HG03060 (cell line): ENCODE data around the gene COLEC11.

Source experiments
- ATAC-seq: cut with Tn5 transposase; IDR thresholded peaks from one replicate; pipeline ENCODE4 v1.9.1; 2021; ENCODE audit warnings: low read depth, moderate number of reproducible peaks; ENCODE audit not compliant: unreplicated experiment

The COLEC11 gene

DNA sequence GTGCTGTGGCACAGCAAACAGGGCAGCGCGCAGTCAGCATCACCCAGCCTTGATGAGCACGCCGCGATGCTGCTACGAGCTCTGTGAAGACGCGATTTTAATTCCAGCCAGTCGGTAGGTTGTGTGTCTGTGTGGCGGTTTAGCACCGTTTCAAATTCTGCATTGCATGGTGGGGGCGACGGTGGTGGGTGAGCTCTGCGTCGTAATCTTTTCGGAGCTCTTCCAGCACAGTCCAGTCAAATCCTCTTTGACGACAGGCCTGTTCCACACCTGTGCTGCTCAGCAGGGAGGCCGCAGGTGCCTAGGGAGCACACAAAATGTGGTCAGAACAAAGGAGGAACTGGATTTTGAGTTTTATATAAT, 71.7 kb downstream of the COLEC11 start:
- ATAC-seq = no peak

DNA sequence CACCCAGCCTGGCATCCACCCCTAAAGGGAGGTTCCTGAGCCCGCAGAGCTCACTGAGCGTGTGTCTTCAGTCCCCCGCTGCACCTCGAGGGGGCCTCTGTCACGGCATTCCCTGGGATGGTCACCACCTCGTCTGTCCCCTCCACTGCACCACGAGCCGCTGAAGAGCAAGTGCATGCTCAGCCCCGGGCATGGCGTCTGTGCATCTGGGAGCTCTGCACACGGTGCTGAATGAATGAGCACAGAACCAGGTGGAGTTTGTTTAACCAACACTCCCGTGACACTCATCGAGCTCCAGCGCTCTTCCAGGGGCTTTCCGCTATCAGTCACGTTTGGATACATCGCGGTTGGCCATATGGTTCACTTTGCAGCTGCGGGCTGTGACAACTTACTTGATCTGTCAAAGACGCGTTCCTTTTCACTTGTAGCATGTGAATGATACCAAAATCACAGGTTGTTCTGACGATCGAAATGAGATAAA, 72.3 kb downstream of the COLEC11 start:
- ATAC-seq = no peak

DNA sequence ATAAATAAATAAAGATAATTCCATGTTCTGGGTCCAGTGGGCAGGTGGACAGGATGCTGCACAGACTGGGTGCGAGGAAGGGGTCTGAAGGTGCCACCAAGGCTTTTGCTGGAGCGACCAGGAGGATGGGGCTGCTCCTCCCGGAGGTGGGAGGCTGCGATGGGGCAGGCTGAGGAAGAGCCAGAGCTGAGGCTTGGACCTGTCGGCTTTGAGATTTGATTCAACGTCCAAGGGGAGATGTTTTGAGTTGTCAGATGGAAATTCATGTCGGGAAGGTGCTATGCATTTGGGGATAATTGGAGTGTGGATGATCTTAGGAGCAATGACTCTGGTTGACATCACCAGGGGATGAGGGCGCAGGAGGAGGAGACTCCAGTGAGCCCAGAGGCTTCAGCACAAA, 74.7 kb downstream of the COLEC11 start:
- no peak for ATAC-seq

DNA sequence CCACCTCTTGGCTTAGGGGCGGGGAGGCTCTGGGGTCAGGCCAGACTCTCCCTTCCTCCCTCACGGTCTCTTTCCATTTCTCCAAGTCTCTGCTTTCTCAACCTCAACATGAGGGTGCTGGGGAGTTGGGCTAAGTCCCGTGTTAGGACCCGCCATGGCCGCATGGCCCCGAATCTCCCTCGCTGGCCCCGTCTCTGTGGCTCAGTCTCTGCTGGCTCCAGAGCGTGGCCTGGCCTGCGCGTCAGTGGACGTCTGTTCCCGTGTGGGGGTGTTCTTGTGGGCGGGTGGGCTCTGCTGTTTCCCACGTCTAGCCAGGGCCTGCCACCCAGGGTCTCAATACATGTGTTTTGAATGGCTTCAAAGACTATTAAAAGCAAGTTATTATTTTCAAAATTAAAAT, 75.5 kb downstream of the COLEC11 start:
- ATAC-seq = no peak

DNA sequence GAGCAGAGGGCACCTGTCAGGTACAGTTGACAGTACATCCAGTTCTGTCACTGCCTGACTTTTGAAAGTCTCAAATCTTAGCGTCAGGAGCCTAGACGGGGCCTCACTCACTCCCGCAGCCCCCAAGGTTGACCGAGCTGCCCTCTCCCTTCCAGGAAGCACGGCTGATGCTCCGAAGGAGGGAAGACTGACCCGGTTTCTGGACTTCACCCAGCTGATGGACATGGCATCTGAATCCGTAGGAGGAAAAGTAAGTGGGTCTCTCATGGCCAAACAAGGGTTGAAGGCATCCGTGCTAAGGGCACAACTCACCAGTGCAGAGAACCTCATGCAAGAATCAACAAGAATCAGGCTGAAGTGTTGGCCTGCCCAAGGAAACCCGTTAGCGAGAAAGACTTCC, 76.0 kb downstream of the COLEC11 start:
- ATAC-seq = no peak

DNA sequence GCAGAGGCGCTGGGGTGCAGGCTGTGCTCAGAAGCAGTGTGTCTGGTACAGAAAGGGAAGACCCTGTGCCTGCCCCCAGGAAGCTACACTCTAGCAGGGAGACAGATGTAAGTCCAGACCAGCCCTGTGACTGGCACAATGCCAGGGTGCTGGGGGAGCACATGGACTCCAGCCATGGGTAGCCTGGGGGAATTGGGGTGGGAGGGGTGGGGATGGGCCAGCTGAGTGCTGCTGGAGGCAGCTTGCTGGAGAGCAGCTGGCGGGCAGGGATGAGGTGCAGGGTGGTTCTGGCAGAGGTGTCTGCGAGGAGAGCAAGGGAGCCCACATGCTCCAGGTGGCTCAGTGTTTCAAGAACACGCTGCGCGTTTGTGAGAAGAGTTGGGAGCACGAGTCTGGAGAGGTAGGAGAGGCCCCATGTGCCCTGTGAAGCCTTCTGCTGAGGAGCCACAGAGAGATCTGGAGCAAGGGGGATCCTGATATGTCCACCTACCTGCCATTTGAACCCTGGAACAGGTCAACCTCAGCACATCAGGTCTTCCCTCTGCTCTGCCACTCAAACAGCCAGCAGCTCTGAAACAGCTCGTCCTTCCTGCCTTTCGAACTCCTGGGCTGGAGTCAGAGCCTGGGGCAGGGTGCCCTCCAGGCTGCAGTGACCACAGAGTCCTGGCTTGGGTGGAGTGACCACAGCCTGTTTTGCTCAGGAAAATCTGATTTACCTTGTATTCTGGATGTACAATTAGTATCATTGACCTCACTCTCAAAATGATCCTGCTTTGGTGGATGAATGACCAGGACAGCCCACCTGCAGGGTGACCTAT, 78.2 kb downstream of the COLEC11 start:
- no peak for ATAC-seq

DNA sequence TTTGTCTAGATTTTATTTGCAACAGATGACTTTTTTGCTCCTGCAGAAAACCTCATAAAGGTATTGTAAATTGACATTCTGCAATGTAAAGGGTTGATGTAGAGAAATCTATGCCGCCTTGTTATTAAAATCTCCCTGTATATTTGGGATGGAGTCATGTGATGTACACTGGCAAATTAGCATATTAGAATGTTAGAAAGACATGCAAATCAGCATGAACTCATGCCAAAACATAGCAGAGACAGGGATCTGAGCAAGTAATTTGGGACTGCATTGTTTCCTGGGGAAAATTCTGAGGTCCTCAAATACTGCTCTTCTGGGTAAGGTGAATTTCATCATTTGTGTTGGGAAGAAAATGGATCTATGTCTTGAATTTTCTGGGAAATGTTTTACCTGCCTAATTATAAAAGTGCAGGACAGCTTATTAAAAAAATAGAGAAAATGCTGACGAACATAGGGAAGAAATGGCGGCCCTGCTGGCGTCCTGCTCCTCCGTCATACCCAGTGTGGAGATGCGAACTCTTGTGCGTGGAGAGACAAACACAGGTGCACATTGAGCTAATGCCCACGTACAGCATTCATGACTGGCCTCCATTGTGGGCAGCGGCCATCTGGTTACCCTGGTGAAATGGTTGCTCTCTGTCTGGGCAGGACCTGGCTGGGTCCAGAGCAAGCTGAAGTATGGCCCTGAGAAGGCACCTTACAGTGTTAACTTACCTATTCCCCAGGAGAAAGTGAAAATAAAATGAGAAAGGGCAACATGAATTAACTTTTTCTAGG, 79.3 kb downstream of the COLEC11 start:
- ATAC-seq = no peak

DNA sequence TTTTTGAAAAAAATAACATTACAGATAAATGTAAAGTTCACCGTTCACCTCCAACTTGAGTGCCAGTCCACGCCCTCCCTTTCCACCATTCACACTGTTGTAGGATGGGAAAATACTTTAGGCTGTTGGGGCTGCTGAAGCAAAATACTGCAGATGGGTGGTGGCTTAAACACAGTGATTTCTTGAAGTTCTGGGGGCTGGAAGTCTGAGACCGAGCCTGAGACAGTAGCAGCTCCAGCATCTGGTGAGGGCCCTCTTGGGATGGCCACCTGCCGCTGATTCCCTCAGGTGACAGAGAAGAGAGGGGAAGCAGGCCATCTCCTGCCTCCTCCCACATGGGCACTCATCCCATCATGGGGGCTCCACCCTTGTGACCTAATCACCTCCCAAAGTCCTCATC, 80.8 kb downstream of the COLEC11 start:
- ATAC-seq = no peak

DNA sequence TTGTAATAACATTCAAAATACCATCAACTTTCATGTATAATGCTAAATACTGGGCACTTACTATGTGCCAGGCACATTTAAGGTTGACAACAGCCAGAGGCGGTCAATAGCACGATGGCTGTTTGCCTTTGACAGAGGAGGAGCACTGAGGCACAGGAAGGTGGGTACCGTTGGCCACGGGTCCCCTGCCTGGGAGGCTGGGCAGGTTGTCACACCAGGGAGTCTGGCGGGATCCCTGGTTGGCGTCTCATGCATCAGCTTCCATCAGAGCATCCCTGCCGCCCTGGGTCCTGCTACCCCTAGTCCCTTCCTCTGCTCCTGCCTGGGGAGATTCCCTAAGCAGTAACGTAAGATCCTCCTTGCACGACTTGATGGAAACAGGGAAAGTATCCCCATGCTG, 82.5 kb downstream of the COLEC11 start:
- ATAC-seq = no peak

DNA sequence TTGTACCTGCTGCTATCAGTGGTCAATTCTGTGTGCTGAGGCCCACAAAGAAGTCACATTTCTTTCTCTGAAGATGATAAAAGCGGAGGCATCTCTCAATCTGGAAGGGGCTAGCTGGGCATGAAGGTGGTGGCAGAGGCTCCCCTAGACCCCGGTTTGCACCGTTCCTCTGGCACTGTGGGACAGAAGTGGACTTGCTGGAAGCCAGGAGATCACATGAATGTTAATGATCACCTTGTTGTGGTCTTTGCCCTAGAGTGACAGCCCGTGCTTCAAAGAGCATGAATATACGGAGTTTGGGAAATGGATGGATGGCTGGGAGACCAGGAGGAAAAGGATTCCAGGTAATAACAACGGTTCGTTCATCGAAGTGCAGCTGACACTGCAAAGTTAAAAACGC, 83.3 kb downstream of the COLEC11 start:
- ATAC-seq = no peak

DNA sequence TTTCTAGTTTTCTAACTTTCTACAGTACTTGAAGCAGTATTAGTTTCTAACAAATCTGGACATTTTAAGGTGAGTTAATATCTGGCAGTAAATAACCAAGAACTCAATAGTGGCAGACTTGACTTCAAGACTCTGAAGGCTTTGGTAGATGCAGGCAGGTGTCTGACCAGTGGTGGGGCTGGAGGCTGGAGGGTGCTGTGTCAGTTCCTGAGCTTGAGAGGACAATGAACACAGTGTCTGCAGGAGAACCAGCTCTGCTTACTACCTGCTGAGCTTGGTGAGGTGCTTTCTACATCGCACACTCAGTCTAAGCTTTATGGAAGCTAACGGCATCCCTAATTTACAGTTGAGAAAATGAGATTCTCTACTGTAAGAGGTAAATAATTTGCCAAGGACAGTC, 84.3 kb downstream of the COLEC11 start:
- no peak for ATAC-seq

DNA sequence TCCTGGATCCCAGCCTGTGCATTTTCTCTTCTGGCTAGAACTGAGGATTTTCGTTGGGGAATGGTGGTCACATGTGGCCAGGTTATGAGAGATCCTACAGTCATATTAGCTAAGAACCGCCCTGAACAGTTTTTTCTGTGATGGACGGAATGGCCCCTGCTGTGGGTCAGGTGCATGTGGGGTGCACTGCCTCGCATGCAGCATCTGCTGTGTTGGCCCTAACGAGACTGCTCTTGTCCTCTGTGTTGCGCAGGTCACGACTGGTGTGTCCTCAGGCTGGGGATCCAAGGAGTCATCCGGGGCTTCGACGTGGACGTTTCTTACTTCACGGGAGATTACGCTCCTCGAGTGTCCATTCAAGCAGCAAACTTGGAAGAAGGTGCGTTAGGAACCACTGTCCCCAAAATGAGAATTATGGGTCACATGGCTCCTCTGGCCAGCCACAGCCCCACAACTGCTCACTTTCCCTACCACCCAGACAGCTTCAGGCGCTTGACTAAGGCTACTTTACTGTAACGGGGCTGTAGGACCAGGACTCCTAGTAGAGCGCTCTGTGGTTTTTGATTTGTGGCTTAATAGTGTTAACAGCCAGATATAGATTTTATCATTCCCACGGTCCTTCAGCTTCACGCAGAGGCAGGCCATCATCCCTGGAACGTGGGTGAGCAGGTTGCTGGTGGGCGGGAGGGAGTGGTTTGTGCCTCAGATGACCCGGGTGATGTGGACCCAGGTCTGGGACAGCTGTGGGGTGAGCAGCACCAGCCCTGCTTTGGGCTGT, 84.9 kb downstream of the COLEC11 start:
- ATAC-seq = no peak

DNA sequence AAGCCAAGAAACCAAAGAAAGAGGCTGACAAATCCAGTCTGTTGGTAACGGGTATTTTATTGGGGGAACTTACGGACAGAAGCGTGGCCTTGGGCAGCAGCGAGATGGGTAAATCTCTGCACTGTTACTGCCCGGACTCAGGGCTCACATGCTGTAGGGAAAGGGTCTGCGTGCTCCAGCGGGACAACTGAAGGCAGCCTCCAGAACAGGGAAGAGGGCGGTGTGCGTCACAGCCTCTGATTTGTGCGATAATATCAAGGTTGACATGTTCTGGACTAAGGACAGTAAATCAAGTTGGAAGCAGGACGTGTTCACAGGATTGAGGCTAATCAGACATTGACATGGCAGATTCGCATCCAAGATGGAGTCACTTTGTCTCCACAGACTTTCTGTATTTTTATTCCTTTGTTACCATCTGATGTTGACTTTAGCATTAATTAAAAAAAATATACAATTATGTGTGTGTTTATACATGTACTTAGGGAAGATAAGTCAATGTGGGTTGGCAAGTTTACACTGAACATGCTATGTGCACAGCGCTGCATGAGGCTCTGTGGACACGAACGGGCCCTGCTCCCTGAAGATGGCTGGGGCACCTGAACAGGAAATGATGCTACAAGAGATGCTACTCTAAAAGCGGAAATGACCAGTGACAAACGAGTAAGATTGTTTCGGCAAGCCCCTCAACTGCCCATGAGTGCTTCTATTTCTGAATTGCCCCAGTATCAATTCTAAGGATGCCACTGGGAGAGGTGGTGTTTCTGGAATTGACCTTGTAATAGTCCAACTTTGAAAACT, 85.8 kb downstream of the COLEC11 start:
- ATAC-seq = no peak

DNA sequence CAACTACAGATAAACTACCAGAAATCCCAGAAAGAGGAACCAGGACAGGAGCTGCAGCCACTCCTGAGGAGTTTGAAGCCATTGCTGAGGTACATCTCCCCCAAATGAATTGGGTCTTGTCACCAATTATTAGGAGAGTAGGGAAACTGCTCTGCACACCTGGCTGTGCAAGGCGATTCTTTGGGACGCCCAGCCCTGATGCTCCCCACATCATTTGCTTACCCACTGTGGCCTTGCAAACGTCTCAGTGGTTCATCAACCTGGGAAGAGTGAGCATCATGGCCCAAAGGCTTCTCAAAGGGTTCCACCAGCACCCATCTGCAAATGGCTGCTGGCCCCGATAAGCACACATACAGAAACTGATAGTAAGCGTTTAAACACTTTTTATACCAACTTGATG, 86.7 kb downstream of the COLEC11 start:
- ATAC-seq = no peak

DNA sequence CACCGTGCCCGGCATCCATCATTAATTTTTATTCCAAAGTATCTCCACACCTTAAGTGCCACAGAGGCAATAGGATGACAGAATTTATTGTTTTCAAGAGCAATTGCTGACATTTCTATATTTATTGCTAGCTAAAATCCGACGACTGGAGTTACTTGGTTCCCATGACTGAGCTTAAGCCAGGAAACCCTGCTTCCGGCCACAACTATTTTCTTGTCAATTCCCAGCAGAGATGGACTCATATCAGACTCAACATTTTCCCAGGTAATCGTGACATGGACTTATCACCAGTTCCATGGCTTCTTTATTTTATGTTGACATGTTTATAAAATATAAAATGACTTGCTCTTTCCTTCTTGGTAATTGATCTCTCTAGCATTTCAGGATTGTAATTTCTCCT, 87.9 kb downstream of the COLEC11 start:
- ATAC-seq = no peak

DNA sequence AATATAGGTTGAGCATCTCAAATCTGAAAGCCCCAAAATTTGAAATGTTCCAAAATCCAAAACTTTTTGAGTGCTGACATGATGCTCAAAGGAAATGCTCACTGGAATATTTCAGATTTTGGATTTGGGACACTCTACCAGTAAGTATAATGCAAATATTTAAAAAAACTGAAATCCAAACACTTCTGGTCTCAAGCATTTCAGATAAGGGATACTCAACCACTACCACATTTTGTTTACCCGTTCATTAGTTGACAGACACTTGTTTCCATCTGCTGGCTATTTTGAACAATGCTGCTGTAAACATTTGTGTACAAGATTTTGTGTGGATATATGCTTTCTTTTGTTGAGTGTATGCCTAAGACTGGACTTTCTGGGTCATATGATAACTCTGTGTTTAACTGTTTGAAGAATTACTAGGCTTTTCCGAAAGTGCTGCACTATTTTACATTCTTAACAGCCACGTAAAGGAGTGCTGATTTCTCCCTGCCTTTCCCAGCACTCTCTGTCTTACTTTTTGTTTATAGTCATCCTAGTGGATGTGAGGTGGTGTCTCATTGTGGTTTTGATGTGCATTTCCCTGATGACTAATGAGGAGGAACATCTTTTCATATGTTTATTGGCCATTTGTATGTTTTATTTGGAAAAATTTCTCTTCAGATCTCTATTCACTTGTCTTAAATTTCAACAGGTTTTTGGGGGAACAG, 89.0 kb downstream of the COLEC11 start:
- ATAC-seq = no peak

DNA sequence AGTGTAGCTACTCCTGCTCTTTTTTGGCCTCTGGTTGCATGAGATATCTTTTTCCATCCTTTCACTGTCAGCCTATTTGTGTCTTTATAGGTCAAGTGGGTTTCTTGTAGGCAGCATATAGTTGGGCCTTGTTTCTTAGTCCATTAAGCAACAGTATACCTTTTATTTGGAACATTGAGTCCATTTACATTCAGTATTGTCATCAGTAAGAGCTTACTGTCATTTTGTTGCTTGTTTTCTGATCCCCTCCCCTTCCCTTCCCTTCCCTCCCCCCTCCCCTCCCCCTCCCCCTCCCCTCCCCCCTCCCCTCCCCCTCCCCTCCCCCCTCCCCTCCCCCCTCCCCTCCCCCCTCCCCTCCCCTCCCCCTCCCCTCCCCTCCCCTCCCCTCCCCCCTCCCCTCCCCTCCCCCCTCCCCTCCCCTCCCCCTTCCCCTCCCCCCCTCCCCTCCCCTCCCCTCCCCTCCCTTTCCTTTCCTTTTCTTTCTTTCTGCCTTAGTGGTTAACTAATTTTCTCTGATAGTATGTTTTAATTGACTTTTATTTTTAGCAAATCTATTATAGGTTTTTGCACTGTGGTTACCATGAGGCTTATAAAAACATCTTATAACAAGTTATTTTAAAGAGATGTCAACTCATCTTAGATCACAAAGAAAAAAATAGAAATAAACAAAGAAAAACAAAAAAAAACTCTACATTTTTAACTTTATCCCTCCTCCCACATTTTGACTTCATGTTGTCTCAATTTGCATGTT, 95.3 kb downstream of the COLEC11 start:
- no peak for ATAC-seq

DNA sequence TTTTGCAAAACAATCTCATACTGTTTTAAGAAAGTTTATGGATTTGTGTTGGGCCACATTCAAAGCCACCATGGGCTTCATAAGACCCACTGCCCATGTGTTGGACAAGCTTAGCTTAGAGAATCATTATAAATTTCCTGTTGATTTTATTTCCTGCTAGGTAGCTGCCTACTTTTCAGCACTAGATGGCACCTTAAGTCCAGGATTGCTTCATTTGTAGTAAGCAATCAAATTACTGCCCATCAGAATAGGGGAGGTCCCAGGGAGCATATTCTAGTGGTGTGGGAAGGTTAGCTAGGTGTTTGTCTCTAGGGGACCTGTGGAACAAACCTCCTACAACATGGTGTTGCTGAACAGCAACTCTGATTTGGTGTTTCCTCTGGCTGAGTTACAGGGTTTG, 97.5 kb downstream of the COLEC11 start:
- ATAC-seq = no peak
